Middle frontal gyrus (tissue), 1 donor: ENCODE results near the gene AADACL3.
"Not testable (repeated sequence)": the region's sequence is repeated elsewhere in the genome, so short reads cannot be mapped to it uniquely, and the experiment has no call there.

ENCODE experiments used
- DNase-seq: peaks from one replicate; pipeline ENCODE4 v3.0.0-alpha.2; 2015; ENCODE audit warnings: low spot score; ENCODE audit errors: extremely low spot score

AADACL3 gene, protein sequence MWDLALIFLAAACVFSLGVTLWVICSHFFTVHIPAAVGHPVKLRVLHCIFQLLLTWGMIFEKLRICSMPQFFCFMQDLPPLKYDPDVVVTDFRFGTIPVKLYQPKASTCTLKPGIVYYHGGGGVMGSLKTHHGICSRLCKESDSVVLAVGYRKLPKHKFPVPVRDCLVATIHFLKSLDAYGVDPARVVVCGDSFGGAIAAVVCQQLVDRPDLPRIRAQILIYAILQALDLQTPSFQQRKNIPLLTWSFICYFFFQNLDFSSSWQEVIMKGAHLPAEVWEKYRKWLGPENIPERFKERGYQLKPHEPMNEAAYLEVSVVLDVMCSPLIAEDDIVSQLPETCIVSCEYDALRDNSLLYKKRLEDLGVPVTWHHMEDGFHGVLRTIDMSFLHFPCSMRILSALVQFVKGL

DNA sequence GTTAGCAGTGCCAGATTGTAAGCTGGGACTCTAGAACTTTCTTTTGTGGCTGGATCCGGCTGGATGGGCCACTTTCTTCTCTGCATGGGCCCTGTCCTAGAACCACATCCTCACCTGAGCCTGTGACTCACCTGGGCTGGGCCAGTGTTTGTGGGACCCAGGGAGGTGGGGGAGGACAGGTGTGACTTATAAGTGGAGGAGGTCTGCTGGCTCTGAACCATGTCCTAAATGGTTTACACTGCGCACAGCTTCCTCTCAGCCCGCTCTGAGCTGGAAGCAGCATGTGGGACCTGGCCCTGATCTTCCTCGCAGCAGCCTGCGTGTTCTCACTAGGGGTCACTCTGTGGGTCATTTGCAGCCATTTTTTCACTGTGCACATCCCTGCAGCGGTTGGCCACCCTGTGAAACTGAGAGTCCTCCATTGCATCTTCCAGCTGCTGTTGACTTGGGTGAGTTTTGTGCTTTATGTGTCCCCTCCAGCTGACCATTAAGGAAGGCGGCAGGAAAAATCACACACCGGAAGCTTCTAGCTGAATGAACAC is at the start of gene AADACL3:
TSS of gene AADACL3 (plus strand) at position 215 of the 542 bp plus-strand sequence. CDS start at position 282, 67 bp downstream.
- DNase-seq: no peak

DNA sequence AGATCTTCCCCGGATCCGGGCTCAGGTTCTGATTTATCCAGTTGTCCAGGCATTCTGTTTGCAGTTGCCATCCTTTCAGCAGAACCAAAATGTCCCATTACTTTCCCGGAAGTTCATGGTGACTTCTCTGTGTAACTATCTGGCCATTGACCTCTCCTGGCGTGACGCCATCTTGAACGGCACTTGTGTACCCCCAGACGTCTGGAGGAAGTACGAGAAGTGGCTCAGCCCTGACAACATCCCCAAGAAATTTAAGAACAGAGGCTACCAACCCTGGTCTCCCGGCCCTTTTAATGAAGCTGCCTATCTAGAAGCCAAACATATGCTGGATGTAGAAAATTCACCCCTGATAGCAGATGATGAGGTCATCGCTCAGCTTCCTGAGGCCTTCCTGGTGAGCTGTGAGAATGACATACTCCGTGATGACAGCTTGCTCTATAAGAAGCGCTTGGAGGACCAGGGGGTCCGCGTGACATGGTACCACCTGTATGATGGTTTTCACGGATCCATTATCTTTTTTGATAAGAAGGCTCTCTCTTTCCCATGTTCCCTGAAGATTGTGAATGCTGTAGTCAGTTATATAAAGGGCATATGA is 49.7 kb upstream of the AADACL3 start:
- no peak for DNase-seq

DNA sequence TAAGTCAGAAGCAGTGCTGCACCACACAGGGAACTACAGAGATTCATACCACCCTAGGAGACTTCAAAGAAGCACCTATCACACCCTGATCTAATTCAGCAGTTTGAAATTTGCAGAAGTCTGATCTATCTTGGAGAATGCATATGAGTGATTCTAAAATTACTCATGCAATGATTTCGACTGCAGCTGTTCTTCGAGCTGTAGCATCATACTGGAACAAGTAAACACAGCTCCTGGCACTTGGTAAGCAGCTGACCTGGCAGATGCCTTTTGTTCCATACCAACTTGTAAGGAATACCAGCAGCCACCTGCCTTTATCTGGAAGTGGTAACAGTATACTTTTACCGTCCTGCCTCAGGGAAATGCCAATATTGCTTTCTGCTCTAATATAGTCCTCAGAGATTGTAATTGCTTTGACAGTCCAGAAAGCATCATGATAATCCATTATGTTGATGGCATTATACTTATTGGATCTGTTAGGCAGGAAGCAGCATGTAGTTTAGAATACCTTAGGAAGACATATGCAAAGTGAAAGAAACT is 46.3 kb upstream of the AADACL3 start:
- DNase-seq: no peak

DNA sequence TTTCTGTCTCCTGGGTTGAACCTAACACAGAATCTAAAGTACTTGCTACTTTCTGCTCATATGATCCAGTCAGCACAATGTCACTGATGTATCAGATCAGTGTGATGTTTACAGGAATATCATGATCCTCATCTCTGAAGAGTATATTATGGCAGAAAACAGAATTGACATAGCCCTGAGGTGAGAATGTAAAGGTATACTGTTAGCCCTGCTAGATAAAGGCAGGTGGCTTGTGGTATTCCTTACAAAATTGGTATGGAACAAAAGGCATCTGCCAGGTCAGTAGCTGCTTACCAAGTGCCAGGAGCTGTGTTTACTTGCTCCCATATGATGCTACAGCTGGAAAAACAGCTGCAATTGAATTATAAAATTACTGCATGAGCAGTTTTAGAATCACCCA is 41.6 kb upstream of the AADACL3 start:
- no peak for DNase-seq

DNA sequence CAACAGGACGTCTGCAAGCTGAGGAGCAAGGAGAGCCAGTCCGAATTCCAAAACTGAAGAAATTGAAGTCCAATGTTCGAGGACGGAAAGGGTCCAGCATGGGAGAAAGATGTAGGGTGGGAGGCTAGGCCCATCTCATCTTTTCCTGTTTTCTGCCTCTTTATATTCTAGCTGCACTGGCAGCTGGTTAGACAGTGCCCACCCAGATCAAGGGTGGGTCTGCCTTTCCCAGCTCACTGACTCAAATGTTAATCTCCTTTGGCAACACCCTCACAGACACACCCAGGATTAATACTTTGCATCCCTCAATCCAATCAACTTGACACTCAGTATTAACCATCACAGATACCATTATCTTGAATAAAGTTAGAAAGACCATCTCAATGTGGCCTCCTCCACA is 39.8 kb upstream of the AADACL3 start:
- not testable (repeated sequence) for DNase-seq

DNA sequence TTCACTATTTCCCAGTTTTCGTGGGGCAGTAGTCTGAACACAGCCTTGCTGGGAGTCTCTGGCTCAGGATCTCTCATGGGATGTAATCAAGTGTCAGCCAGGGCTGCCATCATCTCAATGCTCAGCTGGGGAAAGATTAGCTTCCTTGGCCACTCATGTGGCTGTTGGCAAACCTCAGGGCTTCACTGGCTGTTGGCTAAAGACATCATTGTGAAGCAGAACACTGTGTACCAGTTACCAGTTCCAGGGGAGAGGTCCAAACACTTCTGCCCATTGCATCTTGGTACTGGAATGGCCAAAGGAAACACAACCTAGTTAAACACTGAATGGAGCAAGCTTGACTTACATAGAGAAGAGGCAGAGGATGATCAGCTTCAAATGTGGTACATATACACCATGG is 38.3 kb upstream of the AADACL3 start:
- no peak for DNase-seq

DNA sequence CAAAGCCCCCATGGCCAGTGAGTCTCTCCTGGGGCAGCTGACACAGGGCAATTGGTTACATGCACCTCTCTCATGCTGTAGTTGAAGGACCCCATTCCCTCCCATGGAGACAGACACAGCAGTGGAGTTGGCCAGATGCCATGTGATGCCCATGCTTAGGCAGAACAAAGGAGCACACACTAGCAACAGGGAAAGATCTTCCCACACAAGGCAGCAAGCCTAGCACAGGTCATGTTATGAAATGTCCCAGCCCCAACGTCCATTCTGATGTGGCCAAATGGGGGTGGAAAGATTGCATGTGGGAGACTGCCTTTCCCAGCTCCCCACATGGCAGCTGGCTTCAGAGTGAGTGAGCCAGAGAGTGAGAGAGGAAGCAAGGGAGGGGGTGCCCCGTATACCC is 37.6 kb upstream of the AADACL3 start:
- DNase-seq: no peak

DNA sequence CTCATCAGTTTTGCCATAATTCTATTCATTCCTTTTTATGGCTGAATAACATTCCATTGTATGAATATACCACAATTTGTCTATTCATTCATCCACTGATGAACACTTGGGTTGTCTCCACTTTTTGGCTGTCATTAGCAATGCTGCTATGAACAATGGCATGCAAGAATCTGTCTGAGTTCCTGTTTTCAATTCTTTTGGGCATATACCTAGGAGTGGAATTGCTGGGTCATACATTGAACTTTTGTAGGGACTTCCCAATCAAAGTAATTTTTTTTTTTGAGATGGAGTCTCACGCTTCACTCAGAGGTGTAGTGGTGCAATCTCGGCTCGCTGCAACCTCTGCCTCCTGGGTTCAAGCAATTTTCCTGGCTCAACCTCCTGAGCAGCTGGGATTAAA is 37.1 kb upstream of the AADACL3 start:
- DNase-seq: no peak

DNA sequence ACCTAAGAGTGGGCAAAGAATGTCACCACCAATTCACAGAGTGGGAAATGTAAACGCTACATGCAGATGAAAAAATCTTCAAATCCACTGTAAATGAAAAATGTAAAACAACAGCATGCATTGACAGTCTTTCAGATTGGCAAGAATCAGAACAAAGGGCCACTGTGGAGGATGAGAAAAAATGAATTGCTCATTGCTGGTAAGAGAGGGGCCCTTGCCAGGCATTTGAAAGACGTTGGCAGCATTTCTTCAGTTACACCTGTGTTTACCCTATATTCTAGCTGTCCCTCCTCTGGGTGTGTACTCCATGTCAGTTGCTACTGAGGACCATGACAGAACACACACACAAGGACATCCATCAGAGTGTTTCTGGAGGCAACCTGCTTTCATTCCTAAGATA is 25.8 kb upstream of the AADACL3 start:
- no peak for DNase-seq

DNA sequence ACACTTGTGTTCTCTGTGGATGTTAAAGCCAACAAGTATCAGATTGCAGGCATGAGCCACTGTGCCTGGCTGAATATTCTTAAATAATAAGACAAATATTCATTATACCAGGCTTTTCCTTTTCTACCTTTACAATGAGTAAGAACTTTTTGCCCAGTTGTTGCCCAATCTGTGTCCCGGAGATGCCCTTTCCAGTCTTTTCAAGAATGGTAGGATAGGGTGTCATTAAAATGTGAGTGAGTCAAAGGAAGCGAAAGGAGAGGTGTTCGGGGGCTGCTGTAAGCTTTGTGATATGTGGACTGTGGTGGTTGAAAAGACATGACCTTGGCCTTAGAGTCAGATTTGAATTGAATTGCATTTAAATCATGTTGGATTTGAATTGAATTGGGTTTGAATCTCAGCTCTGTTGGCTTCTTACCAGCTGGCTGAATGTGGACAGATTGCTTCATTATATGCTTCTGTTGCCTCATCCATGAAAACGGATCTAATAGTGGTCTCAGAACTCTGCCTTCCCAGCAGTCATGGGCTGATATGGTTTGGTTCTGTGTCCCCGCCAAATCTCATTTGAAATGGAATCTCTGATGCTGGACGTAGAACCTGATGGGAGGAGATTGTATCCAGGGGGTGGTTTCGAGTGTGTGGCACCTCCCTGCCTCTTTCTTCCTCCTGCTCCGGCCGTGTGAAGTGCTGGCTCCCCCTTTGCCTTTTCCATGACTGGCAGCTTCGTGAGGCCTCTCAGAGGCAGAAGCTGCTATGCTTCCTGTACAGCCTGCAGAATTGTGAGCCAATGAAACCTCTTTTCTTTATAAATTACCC is 22.7 kb upstream of the AADACL3 start:
- no peak for DNase-seq

DNA sequence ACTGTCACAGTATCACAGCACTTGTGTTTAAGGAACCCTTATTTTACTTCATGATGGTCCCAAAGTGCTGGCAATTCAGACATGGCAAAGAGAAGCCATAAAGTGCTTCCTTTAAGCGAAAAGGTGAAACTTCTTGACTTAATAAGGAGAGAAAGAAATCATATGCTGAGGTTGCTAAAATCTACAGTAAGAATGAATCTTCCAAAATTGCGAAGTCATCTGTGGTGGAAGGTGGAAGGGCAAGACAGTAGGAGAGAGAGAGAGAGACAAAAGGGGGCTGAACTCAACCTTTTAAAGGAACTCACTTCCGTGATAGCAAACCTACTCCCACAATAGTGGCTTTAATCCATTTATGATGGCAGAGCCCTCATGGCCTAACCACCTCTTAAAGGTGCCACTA is 19.3 kb upstream of the AADACL3 start:
- no peak for DNase-seq

DNA sequence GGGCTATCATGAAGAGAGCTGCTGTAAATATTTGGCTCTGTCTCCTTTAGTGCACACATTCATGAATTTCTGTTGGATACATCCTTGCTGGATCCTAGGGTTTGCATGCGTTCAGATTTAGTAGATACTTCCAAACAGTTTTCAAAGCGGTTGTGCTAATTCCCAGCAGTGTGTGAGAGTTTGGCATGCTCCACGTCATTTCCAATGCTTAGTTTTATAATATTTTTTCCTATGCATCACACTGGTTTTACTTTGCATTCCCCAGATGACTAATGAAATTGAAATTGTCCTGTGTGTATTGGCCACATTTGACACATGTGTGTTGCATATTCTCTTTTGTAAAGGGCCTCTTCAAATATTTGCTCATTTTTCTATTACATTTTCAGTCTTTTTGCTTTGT is 18.5 kb upstream of the AADACL3 start:
- DNase-seq: no peak

DNA sequence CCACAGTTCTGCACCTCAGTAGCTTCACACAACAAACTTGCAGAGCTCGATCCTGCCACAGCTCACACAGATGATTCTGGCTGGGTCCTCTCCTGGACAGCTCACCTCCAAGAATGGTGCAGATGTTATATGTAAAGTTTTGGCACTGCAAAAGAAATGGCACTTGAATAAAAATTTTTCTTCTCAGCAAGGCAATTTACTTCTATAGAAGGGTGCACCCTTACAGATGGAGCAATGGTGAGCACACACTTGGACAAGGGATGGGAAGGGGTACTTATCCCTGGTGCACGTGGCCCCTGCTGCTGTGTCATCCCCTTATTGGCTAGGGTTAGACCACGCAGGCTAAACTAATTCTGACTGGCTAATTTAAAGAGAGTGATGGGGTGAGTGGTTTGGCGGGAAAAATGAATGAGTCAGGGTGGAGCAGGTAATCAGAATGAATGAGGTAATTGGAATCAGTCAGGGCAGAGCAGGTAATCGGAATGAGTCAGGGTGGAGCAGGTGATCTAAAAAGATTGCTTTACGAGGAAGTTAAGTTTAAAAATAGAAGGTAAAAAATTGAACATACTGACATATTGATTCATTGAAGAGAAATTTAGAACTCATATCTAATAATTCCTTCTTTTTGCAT is 12.0 kb upstream of the AADACL3 start:
- no peak for DNase-seq

DNA sequence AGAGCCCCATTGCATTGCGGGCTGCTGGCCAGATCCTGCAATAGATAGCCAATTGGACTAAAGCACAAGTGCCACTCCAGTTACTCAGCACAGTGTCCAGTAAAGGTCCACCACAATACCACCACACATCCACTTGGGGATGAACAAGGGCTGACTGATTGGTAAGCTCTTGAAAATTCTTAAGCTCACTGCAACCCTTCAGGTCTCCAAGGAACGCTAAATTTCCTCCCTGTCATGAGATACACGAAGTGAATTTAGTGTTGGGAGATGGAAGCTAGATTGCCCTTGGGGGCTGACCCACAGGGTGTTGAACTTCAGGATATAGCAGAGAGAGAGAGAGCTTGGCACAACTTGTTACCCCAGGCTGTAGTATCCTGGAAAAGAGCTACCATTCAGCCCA is 9.8 kb upstream of the AADACL3 start:
- no peak for DNase-seq

DNA sequence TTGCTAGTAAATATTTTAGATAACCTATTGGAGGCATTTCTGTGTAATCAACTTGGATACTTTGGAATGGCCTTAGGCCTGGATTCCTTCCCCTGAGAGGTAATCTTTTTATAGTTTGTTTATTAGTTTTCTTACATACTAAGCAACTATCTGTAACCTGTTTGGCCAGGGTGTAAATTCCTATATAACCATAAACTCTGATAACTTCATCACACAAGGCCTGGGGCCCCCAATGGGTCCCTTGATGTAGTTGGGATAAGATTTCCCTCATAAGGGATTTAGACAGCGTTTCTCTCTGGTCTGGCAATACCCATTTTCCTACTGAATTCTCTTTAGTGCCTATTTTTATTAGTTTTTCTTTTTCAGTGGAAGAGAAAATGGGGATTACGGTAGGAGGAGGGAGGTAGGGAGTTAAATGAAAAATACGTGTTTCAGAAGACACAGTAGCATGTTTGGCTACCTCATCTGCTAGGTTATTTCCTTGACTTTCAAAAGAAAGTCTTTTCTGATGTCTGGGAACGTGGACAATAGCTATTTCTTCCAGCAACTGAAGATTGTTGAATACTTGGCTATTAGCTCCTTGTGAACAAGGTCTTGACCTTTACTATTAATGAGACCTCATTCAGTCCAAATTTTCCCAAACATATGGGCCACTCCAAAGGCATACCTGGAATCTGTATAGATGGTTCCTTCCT is 7.4 kb upstream of the AADACL3 start:
- no peak for DNase-seq

DNA sequence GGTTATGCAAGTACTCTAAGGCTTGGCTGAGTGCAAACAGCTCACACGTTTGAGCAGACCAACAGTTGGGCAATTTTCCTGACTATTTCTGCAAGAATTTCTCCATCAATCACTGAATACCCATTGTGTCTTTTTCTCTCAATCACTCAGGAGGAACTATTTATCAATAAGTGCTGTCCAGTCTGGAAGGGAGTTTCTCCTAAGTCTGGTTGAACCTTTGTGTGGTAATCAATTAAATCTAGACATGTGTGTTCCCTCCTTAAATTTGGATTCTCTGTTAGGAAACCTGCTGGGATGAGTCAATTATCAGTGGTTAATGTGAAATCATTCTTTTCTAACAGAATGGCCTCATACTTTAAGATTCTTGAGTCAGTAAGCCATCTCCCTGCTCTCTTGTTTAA is 6.8 kb upstream of the AADACL3 start:
- DNase-seq: no peak

DNA sequence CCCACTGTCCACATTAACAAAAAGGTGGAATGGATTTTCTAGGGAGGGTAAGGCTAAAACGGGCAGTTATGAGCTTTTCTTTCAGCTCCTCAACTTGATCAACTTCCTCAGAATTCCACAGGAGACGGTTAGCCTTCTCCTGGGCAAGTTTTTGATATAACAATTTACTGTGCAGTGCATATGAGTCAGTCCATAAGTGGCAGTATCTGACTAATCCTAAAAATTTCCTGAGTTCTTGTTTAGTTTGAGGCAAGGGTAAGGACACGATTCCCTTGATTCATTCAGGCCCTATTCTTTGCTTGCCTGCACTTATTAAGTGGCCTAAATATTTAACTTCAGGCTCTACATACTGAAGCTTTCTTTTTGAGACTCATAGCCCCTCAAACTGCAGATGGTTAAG is 6.2 kb upstream of the AADACL3 start:
- DNase-seq: no peak

DNA sequence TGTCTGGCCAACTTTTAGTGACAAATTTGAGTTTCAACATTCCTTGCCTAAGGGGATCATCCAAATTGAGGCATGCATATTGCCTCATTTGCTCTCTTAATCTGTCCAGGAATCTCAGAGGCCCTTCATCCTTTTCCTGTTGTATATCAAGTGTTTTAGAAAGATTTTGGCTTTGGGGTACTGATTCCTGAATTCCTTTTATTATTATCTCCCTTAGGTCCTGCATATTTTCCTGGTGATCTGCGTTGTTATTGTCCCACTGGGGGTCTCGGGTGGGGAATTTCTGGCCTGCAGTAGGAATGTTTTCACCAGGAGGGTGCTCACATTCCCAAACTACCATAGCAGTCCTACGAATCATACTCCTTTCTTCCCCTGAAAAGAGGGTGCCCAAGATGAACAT is 4.4 kb upstream of the AADACL3 start:
- no peak for DNase-seq

DNA sequence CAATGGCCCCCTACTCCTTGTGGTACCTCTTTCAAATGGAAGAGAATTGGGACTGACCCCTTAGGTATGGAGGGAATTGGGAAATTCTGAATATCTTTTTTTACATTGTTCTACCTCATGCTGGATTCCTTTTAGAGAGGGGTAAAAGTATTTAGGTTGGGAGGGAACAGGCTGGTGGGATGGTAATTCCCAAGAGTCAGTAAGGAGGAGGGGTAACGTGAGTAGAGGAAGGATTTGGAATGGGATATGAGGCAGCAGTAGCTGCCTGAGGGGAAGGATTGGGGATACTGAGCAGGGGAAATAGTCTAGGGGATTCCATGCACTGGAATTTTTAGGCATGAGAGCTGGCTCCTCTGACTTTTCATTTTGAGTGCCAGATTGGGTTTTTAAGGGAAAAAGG is 3.8 kb upstream of the AADACL3 start:
- no peak for DNase-seq

DNA sequence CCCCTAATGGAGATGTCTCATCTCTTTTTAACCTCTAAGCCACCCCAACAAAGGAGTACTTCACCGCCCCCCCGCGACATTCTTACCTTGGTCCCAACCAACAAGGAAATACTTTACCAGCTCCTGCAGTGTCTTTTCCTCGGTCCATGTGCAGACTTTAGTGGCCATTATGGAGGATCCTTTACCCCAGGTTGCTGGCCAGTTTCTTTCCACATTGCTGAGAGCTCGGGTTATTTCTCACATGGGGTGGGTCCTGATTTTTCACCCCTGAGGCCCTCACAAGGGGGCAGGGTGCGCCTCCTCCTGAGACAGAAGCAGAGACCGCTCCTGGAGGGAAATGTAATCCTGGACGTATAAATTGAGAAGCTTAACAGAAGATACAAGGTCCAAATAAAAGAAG is 3.0 kb upstream of the AADACL3 start:
- DNase-seq: no peak

DNA sequence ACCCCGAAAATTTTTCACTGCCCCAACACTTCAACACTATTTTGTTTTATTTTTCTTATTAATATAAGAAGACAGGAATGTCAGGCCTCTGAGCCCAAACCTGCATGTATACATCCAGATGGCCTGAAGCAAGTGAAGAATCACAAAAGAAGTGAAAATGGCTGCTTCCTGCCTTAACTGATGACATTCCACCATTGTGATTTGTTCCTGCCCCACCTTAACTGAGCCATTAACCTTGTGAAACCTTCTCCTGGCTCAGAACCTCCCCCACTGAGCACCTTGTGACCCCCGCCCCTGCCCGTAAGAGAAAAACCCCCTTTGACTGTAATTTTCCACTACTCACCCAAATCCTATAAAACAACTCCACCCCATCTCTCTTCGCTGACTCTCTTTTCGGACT is 2.3 kb upstream of the AADACL3 start:
- not testable (repeated sequence) for DNase-seq
